NB4 (cell line): ENCODE data around the gene AMOTL2.

Experiments
- MYC ChIP-seq: IDR thresholded peaks from 2 replicates; pipeline ENCODE4 v1.6.1; 2011; ENCODE audit warnings: low read depth, low read length
- POLR2A ChIP-seq: IDR thresholded peaks from 2 replicates; pipeline ENCODE4 v1.6.1; 2011; ENCODE audit warnings: mild to moderate bottlenecking; ENCODE audit not compliant: insufficient read length; ENCODE audit errors: extremely low read depth
- TF ChIP-seq, protein P1 (sequence below): IDR thresholded peaks from one replicate; pipeline ENCODE4 v1.5.1; 2012; ENCODE audit warnings: low read depth, low read length
- TF ChIP-seq, protein P2 (sequence below): IDR thresholded peaks from 2 replicates; pipeline ENCODE4 v1.6.1; 2011; ENCODE audit warnings: low read depth, low read length

DNA sequence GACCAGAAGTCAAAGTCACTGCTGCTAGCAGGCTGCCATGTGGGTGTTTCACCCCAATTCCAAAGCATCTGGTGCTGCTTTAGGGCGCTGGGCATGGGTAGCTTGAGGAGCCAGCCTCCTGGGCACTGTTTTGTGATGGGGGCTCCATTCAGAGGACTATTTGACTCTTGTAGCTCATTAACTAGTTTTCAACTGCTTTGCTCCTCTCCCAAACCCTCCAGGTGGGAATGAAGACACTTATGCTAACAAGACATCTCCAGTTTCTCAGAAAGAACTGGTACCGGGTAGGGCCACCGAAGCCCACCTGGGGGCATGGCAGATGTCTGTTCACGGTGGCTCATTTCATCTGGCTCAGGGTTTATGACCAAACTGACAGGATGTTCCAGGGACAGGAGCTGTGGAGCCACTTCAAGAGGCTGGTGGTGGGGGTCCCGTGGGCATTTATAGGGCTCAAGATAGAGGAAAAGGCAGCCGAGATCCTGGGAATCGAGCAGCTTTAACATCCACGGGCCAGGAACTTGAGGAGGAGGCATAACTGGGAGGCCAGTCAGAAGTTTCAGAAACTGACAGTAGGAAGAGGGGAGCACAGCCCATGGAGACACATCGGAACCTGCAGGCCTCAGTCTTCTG is 17.7 kb downstream of the AMOTL2 start:
- TF ChIP-seq, protein P1, sequence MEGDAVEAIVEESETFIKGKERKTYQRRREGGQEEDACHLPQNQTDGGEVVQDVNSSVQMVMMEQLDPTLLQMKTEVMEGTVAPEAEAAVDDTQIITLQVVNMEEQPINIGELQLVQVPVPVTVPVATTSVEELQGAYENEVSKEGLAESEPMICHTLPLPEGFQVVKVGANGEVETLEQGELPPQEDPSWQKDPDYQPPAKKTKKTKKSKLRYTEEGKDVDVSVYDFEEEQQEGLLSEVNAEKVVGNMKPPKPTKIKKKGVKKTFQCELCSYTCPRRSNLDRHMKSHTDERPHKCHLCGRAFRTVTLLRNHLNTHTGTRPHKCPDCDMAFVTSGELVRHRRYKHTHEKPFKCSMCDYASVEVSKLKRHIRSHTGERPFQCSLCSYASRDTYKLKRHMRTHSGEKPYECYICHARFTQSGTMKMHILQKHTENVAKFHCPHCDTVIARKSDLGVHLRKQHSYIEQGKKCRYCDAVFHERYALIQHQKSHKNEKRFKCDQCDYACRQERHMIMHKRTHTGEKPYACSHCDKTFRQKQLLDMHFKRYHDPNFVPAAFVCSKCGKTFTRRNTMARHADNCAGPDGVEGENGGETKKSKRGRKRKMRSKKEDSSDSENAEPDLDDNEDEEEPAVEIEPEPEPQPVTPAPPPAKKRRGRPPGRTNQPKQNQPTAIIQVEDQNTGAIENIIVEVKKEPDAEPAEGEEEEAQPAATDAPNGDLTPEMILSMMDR, result no peak
- TF ChIP-seq POLR2A, result no peak
- TF ChIP-seq, protein P2, sequence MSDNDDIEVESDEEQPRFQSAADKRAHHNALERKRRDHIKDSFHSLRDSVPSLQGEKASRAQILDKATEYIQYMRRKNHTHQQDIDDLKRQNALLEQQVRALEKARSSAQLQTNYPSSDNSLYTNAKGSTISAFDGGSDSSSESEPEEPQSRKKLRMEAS, result no peak
- TF ChIP-seq MYC, result no peak
